Measurements from ENCODE around the gene MRPL33. TPM values are rescaled to one million over a fixed set of nuclear protein-coding genes. Genes with fewer than 3 reads are reported as not detected.

MRPL33 gene
- total and polyA plus RNA-seq, 2 of the 13 experiments (the other 11 are each of a cell fraction or from before 2014, with no cell fraction given), result 69.7 to 218 TPM

DNA sequence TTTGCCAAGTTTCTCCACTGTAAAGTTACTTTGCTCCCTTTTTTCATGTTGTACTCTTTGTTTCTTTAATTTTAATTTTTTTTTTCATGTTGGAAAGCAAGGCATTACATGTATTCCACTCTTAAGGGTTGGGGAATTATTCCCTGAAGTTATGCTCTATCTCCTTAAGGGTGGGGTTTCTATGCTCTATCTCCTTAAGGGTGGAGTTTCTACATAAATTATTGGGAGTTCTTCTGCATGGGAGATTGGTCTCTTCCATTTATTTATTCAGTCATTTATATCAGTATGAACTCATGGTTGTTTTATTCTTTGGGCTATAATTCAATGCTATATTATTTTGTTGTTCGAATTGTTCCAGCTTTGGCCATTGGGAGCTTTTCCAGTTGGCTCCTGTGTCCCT lies 11.2 kb downstream of the MRPL33 start:
- in situ Hi-C loops (cut with HindIII; ENCODE audit: extremely low pct_ligation_motif_present, low pct_unique_long_range_greater_than_20kb) (no loop called here), intact Hi-C loops (cut with micrococcal nuclease; ENCODE audit: unreplicated experiment) (no loop called here)
- peaks cover 4% of the 10 kb centered on the region; the same call in 1 of the 2 replicates for H4K20me1 ChIP-seq (ENCODE audit: insufficient read depth, low read length)
- no peak for ATAC-seq
- FAIRE-seq, result no peak
- H3K27me3 ChIP-seq (ENCODE audit: control insufficient read depth in 1 of 2, insufficient read depth in 2 of 2, low read length in 2 of 2), result no peaks in the 10 kb centered on the region
- peaks cover 0 to 15% of the 10 kb centered on the region in 2 experiments; a peak in 4 of 5 replicates for H3K36me3 ChIP-seq (replicated peaks in 1 of 2; ENCODE audit: control insufficient read depth in 1 of 2, insufficient read depth in 2 of 2, low read length in 2 of 2)
- H3K4me2 ChIP-seq (ENCODE audit: low read depth, low read length), result no peak overlapping the region
- H3K9ac ChIP-seq (ENCODE audit: insufficient read depth, low read depth, low read length), result no peak overlapping the region
- TF ChIP-seq, protein P1, sequence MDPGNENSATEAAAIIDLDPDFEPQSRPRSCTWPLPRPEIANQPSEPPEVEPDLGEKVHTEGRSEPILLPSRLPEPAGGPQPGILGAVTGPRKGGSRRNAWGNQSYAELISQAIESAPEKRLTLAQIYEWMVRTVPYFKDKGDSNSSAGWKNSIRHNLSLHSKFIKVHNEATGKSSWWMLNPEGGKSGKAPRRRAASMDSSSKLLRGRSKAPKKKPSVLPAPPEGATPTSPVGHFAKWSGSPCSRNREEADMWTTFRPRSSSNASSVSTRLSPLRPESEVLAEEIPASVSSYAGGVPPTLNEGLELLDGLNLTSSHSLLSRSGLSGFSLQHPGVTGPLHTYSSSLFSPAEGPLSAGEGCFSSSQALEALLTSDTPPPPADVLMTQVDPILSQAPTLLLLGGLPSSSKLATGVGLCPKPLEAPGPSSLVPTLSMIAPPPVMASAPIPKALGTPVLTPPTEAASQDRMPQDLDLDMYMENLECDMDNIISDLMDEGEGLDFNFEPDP (CRISPR knock-in tag; conservative IDR thresholded peaks at IDR 0.05), result 0 out of 2 replicates have a peak, but pooled peaks have one; percentile 24
- no peak for TF ChIP-seq NFIC (IDR thresholded peaks at IDR 0.05; ENCODE audit: low read length)
- ChIA-PET POLR2A (no interaction called here), CTCF (ENCODE audit: low intra/inter-chr PET ratio, low total read pairs) (no interaction called here)
- H3K9me3 ChIP-seq (ENCODE audit: low read length), result no peaks in the 10 kb centered on the region
- H3K4me1 ChIP-seq (ENCODE audit: insufficient read depth, low read length), result no peaks in the 10 kb centered on the region
- no peak overlapping the region for H3K27ac ChIP-seq (ENCODE audit: extremely low read length, insufficient read depth, low read length)
- no peak overlapping the region for H2AFZ ChIP-seq (ENCODE audit: low read length)
- no peak overlapping the region for H3K4me3 ChIP-seq (replicated peaks in 1 of 3; ENCODE audit: insufficient read depth in 1 of 3, low read depth in 2 of 3, low read length in 3 of 3)
- BruUV-seq (replicated peaks), result no TSS peak
- DNase-seq (ENCODE audit: low spot score), result no peak
- 93% methylated on average over 1 of the region's 1 CpG for WGBS (ENCODE audit: low lambda C conversion rate)
- peaks cover 11% of the 10 kb centered on the region for H3K79me2 ChIP-seq (ENCODE audit: insufficient read depth, low read length)

DNA sequence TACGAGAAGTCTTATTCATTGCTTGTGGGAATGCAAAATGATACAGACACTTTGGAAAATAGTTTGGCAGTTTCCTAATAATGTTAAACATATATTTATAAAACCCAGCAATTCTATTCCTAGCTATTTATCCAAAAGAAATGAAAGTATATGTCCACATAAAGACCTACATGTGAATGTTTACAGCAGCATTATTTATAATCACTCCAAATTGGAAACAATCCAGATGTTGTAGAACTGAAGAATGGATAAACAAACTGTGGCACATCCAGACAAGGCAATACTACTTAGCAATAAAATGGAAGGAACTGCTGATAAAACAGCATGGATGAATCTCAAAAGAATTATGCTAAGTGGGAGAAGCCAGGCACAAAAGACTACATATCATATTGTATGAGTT lies 19.3 kb downstream of the MRPL33 start:
- Histone ChIP-seq H3K27ac (ENCODE audit: extremely low read length, insufficient read depth, low read length) (no peak overlapping the region), H3K79me2 (ENCODE audit: insufficient read depth, low read length) (no peaks in the 10 kb centered on the region), H2AFZ (ENCODE audit: low read length) (no peak overlapping the region), H3K9ac (ENCODE audit: insufficient read depth, low read depth, low read length) (no peak overlapping the region), H3K27me3 (ENCODE audit: control insufficient read depth in 1 of 2, insufficient read depth in 2 of 2, low read length in 2 of 2) (no peaks in the 10 kb centered on the region), H3K4me3 (replicated peaks in 1 of 3; ENCODE audit: insufficient read depth in 1 of 3, low read depth in 2 of 3, low read length in 3 of 3) (no peak overlapping the region), H3K4me2 (ENCODE audit: low read depth, low read length) (no peak overlapping the region), H3K4me1 (ENCODE audit: insufficient read depth, low read length) (peaks cover 13% of the 10 kb centered on the region), H3K36me3 (replicated peaks in 1 of 2; ENCODE audit: control insufficient read depth in 1 of 2, insufficient read depth in 2 of 2, low read length in 2 of 2) (no peaks in the 10 kb centered on the region), H3K9me3 (ENCODE audit: low read length) (no peaks in the 10 kb centered on the region), H4K20me1 (ENCODE audit: insufficient read depth, low read length) (no peaks in the 10 kb centered on the region)
- ChIA-PET POLR2A (no interaction called here), CTCF (ENCODE audit: low intra/inter-chr PET ratio, low total read pairs) (no interaction called here)
- no peak for FAIRE-seq
- BruUV-seq (replicated peaks), result no TSS peak
- no peak for ATAC-seq
- 98% methylated on average over 1 of the region's 1 CpG for WGBS (ENCODE audit: low lambda C conversion rate)
- in situ Hi-C loops (cut with HindIII; ENCODE audit: extremely low pct_ligation_motif_present, low pct_unique_long_range_greater_than_20kb), result no loop called here
- no peak for DNase-seq (ENCODE audit: low spot score)
- intact Hi-C loops (cut with micrococcal nuclease; ENCODE audit: unreplicated experiment), result no loop called here
- TF ChIP-seq HNRNPUL1 (IDR thresholded peaks at IDR 0.05; ENCODE audit: low read depth, low read length) (no peak), MXD4 (CRISPR knock-in tag; IDR thresholded peaks at IDR 0.05) (no peak), ELF4 (CRISPR knock-in tag; IDR thresholded peaks at IDR 0.05; ENCODE audit: borderline replicate concordance) (no peak), ISL2 (CRISPR knock-in tag; IDR thresholded peaks at IDR 0.05) (no peak), ZNF235 (CRISPR knock-in tag; IDR thresholded peaks at IDR 0.05; ENCODE audit: borderline replicate concordance) (no peak), HMG20B (CRISPR knock-in tag; conservative IDR thresholded peaks at IDR 0.05) (no peak)
- TF ChIP-seq, protein P2, sequence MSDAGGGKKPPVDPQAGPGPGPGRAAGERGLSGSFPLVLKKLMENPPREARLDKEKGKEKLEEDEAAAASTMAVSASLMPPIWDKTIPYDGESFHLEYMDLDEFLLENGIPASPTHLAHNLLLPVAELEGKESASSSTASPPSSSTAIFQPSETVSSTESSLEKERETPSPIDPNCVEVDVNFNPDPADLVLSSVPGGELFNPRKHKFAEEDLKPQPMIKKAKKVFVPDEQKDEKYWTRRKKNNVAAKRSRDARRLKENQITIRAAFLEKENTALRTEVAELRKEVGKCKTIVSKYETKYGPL (CRISPR knock-in tag; IDR thresholded peaks at IDR 0.05), result no peak
- TF ChIP-seq, protein P3, sequence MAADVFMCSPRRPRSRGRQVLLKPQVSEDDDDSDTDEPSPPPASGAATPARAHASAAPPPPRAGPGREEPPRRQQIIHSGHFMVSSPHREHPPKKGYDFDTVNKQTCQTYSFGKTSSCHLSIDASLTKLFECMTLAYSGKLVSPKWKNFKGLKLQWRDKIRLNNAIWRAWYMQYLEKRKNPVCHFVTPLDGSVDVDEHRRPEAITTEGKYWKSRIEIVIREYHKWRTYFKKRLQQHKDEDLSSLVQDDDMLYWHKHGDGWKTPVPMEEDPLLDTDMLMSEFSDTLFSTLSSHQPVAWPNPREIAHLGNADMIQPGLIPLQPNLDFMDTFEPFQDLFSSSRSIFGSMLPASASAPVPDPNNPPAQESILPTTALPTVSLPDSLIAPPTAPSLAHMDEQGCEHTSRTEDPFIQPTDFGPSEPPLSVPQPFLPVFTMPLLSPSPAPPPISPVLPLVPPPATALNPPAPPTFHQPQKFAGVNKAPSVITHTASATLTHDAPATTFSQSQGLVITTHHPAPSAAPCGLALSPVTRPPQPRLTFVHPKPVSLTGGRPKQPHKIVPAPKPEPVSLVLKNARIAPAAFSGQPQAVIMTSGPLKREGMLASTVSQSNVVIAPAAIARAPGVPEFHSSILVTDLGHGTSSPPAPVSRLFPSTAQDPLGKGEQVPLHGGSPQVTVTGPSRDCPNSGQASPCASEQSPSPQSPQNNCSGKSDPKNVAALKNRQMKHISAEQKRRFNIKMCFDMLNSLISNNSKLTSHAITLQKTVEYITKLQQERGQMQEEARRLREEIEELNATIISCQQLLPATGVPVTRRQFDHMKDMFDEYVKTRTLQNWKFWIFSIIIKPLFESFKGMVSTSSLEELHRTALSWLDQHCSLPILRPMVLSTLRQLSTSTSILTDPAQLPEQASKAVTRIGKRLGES (CRISPR knock-in tag; IDR thresholded peaks at IDR 0.05; ENCODE audit: borderline replicate concordance), result no peak
- TF ChIP-seq, protein P4, sequence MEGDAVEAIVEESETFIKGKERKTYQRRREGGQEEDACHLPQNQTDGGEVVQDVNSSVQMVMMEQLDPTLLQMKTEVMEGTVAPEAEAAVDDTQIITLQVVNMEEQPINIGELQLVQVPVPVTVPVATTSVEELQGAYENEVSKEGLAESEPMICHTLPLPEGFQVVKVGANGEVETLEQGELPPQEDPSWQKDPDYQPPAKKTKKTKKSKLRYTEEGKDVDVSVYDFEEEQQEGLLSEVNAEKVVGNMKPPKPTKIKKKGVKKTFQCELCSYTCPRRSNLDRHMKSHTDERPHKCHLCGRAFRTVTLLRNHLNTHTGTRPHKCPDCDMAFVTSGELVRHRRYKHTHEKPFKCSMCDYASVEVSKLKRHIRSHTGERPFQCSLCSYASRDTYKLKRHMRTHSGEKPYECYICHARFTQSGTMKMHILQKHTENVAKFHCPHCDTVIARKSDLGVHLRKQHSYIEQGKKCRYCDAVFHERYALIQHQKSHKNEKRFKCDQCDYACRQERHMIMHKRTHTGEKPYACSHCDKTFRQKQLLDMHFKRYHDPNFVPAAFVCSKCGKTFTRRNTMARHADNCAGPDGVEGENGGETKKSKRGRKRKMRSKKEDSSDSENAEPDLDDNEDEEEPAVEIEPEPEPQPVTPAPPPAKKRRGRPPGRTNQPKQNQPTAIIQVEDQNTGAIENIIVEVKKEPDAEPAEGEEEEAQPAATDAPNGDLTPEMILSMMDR (CRISPR knock-in tag; IDR thresholded peaks at IDR 0.05), result no peak
- TF ChIP-seq, protein P5, sequence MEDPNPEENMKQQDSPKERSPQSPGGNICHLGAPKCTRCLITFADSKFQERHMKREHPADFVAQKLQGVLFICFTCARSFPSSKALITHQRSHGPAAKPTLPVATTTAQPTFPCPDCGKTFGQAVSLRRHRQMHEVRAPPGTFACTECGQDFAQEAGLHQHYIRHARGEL (CRISPR knock-in tag; IDR thresholded peaks at IDR 0.05), result no peak
